GM23338 (cell line): Measurements from ENCODE around the gene TFAM. TPM values are rescaled to one million over a fixed set of nuclear protein-coding genes. Genes with fewer than 3 reads are reported as not detected.

Source experiments
- ATAC-seq: fragments of 200-7000 bp; cut with Tn5 transposase; 3 replicates; pipeline ENCODE4 v1.9.1; 2020
- DNase-seq: peaks from one replicate; pipeline ENCODE4 v3.0.0-alpha.2; 2015; ENCODE audit warnings: low spot score
- H2AFZ ChIP-seq: fragments of 200-600 bp; sonication (generic); 2 replicates; pipeline ENCODE4 v1.8.0; 2016; ENCODE audit warnings: antibody characterized with exemption, mild to moderate bottlenecking, moderate library complexity
- H3F3A ChIP-seq: fragments of 200-600 bp; sonication (generic); replicated peaks from 2 replicates; pipeline ENCODE4 v1.8.0; 2017; ENCODE audit warnings: antibody characterized with exemption, mixed run types, low read depth
- H3K27ac ChIP-seq: fragments of 200-600 bp; sonication (generic); 2 replicates; pipeline ENCODE4 v1.6.1; 2016; ENCODE audit warnings: low read depth
- H3K27me3 ChIP-seq: fragments of 200-600 bp; sonication (generic); 2 replicates; pipeline ENCODE4 v1.8.0; 2016; ENCODE audit warnings: mild to moderate bottlenecking, mixed run types, moderate library complexity; ENCODE audit not compliant: insufficient read depth
- H3K36me3 ChIP-seq: fragments of 200-600 bp; sonication (generic); 2 replicates; pipeline ENCODE4 v1.8.0; 2016; ENCODE audit warnings: mild to moderate bottlenecking; ENCODE audit not compliant: insufficient read depth
- H3K4me1 ChIP-seq: fragments of 200-600 bp; sonication (generic); 2 replicates; pipeline ENCODE4 v1.8.0; 2016; ENCODE audit warnings: mild to moderate bottlenecking, moderate library complexity; ENCODE audit not compliant: insufficient read depth
- H3K4me2 ChIP-seq: fragments of 200-600 bp; sonication (generic); 2 replicates; pipeline ENCODE4 v1.7.1; 2017; ENCODE audit warnings: mixed run types
- H3K4me3 ChIP-seq: fragments of 200-600 bp; sonication (generic); 2 replicates; pipeline ENCODE4 v1.6.1; 2016; ENCODE audit warnings: mixed run types
- H3K79me2 ChIP-seq: fragments of 200-600 bp; sonication (generic); replicated peaks from 2 replicates; pipeline ENCODE4 v1.8.0; 2017; ENCODE audit warnings: mild to moderate bottlenecking; ENCODE audit not compliant: insufficient read depth
- H3K9me2 ChIP-seq: fragments of 200-600 bp; sonication (generic); 2 replicates; pipeline ENCODE4 v1.8.0; 2017; ENCODE audit not compliant: insufficient read depth
- H4K20me1 ChIP-seq: fragments of 200-600 bp; sonication (generic); replicated peaks from 2 replicates; pipeline ENCODE4 v1.8.0; 2017; ENCODE audit warnings: mild to moderate bottlenecking; ENCODE audit not compliant: insufficient read depth
- H3K27ac Mint-ChIP-seq: 2 replicates; pipeline ENCODE4 v1.8.0; 2020; ENCODE audit warnings: inconsistent platforms, mild to moderate bottlenecking, moderate library complexity, mixed read lengths
- H3K27me3 Mint-ChIP-seq: 3 replicates; pipeline ENCODE4 v1.8.0; 2022; ENCODE audit warnings: low read depth, mild to moderate bottlenecking, moderate library complexity, mixed read lengths, inconsistent platforms; ENCODE audit not compliant: insufficient read depth, poor library complexity
- H3K36me3 Mint-ChIP-seq: 3 replicates; pipeline ENCODE4 v1.8.0; 2021; ENCODE audit warnings: low read depth, mild to moderate bottlenecking, inconsistent platforms, moderate library complexity, mixed read lengths
- H3K4me1 Mint-ChIP-seq: 3 replicates; pipeline ENCODE4 v1.8.0; 2020; ENCODE audit warnings: mild to moderate bottlenecking, inconsistent platforms, mixed read lengths
- H3K4me3 Mint-ChIP-seq: 3 replicates; pipeline ENCODE4 v1.8.0; 2021; ENCODE audit warnings: moderate library complexity, mild to moderate bottlenecking, inconsistent platforms, mixed read lengths
- H3K9me3 Mint-ChIP-seq: 3 replicates; pipeline ENCODE4 v1.8.0; 2020; ENCODE audit warnings: moderate library complexity, mild to moderate bottlenecking, inconsistent platforms, mixed read lengths
- CREB1 ChIP-seq: fragments of 250-450 bp; sonication (Bioruptor Pico); IDR thresholded peaks from 2 replicates; pipeline ENCODE4 v1.5.0; 2020; ENCODE audit warnings: low read depth, mild to moderate bottlenecking, moderate library complexity
- EZH2 ChIP-seq: fragments of 200-600 bp; sonication (generic); IDR thresholded peaks from one replicate; pipeline ENCODE4 v1.8.0; 2017; ENCODE audit warnings: antibody characterized with exemption, mild to moderate bottlenecking, low read depth; ENCODE audit not compliant: unreplicated experiment
- EZH2phosphoT487 ChIP-seq: fragments of 200-600 bp; sonication (generic); IDR thresholded peaks from one replicate; pipeline ENCODE4 v1.8.1; 2018; ENCODE audit warnings: antibody characterized with exemption; ENCODE audit not compliant: unreplicated experiment
- JUNB ChIP-seq: IDR thresholded peaks from one replicate; pipeline ENCODE4 v1.6.1; 2016; ENCODE audit warnings: antibody characterized with exemption; ENCODE audit not compliant: unreplicated experiment
- NANOG ChIP-seq: IDR thresholded peaks from 2 replicates; pipeline ENCODE4 v1.6.1; 2016; ENCODE audit warnings: antibody characterized with exemption, borderline replicate concordance
- POLR2AphosphoS5 ChIP-seq: IDR thresholded peaks from 2 replicates; pipeline ENCODE4 v1.6.1; 2016; ENCODE audit warnings: antibody characterized with exemption, low read depth
- STAT1 ChIP-seq: IDR thresholded peaks from one replicate; pipeline ENCODE4 v1.6.1; 2016; ENCODE audit warnings: antibody characterized with exemption; ENCODE audit not compliant: unreplicated experiment
- ZNF114 ChIP-seq: fragments of 250-450 bp; sonication (Bioruptor Pico); IDR thresholded peaks from 2 replicates; pipeline ENCODE4 v1.5.0; 2020; ENCODE audit warnings: mild to moderate bottlenecking, moderate library complexity
- ZNF331 ChIP-seq: fragments of 250-450 bp; sonication (Bioruptor Pico); IDR thresholded peaks from 2 replicates; pipeline ENCODE4 v1.5.0; 2020; ENCODE audit warnings: low read depth, mild to moderate bottlenecking, moderate library complexity
- polyA plus RNA-seq: library from polyadenylated mRNA; unstranded; fragments of >200 nt; fragmentation: Nextera tagmentation; extraction: Ambion mirVana; gene quantifications from 2 replicates; pipeline ENCODE4 v1.2.1, GENCODE V29; 2016
- total RNA-seq: library from RNA; depleted of rRNA; stranded (reverse); fragments of >200 nt; shearing (Covaris generic); gene quantifications from 2 replicates; pipeline ENCODE4 v1.2.3, GENCODE V29; 2014
- TF ChIP-seq, protein P1 (sequence below), 2 experiments: fragments of 200-600 bp in 1 of 2; sonication (generic) in 1 of 2; conservative IDR thresholded peaks; 2 replicates each; pipeline versions ENCODE4 v1.5.1 to v1.6.1; 2016 to 2017; ENCODE audit warnings: antibody characterized with exemption in 2 of 2, low read depth in 2 of 2, mild to moderate bottlenecking in 2 of 2, moderate library complexity in 1 of 2
- TF ChIP-seq, protein P2 (sequence below): fragments of 250-450 bp; sonication (Bioruptor Pico); IDR thresholded peaks from 2 replicates; pipeline ENCODE4 v1.5.0; 2020; ENCODE audit warnings: mild to moderate bottlenecking, moderate library complexity
- TF ChIP-seq, protein P3 (sequence below): IDR thresholded peaks from one replicate; pipeline ENCODE4 v1.6.1; 2018; ENCODE audit warnings: antibody characterized with exemption; ENCODE audit not compliant: unreplicated experiment
- TF ChIP-seq, protein P4 (sequence below): IDR thresholded peaks from 2 replicates; pipeline ENCODE4 v1.6.1; 2016; ENCODE audit warnings: antibody characterized with exemption

The TFAM gene
- total and polyA plus RNA-seq, 2 experiments from 2014 or later = 54.2 to 156 TPM

DNA sequence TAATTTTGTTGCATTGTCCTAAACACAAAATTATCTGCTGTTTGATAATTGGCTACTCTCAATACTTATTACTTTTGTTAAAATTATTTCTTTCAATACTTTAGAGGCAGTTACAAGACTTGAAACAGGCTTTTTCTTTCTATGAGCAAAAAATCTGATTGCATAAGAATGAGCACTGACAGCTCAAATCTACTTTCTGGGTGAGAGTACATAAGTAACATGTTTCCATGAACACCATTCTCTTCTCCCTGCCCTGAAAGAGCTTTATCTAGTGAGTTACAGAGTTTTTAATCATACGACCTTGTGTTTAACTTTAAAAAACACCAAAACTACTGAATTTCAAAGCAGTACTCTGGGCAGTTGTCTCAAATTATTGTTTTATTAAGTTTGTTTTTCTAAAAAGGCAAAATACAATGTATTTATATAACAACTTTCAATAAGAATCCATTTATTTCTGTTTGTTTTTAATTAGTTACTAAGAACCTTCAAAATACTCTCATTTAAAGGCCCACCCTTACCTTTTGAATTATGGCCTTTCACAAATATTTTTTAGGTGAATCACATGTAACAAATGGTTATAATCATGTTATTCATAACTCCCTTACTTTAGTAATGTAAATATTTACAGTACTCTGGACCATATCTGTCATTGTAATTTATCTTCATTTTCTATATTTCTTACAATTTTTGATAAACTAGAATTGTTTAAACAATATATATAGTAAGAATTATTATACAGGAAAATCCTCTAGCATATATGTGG is 23.0 kb upstream of the TFAM start:
- Histone ChIP-seq H3K4me2 (no peak overlapping the region), H3K79me2 (peaks cover 21% of the 10 kb centered on the region), H3K27ac (no peak overlapping the region), H3K27me3 (no peaks in the 10 kb centered on the region), H3F3A (no peaks in the 10 kb centered on the region), H4K20me1 (no peaks in the 10 kb centered on the region; the same call in 1 of the 2 replicates), H3K4me3 (no peak overlapping the region), H3K9me2 (no peaks in the 10 kb centered on the region), H3K36me3 (no peaks in the 10 kb centered on the region), H2AFZ (no peak overlapping the region), H3K4me1 (peaks cover 4% of the 10 kb centered on the region; the same call in 1 of the 2 replicates)
- Mint-ChIP-seq H3K9me3 (no peaks in the 10 kb centered on the region), H3K27me3 (peaks cover 3% of the 10 kb centered on the region), H3K27ac (no peak overlapping the region), H3K4me3 (no peak overlapping the region), H3K4me1 (peaks cover 9% of the 10 kb centered on the region; the same call in 2 of the 3 replicates), H3K36me3 (peaks cover 3% of the 10 kb centered on the region; the same call in 2 of the 3 replicates)
- ATAC-seq (no peak), DNase-seq (no peak)
- TF ChIP-seq EZH2 (no peak), STAT1 (no peak), NANOG (no peak), CREB1 (no peak), POLR2AphosphoS5 (no peak), ZNF331 (CRISPR knock-in tag) (no peak), JUNB (no peak), EZH2phosphoT487 (no peak), ZNF114 (no peak)
- TF ChIP-seq, protein P1, sequence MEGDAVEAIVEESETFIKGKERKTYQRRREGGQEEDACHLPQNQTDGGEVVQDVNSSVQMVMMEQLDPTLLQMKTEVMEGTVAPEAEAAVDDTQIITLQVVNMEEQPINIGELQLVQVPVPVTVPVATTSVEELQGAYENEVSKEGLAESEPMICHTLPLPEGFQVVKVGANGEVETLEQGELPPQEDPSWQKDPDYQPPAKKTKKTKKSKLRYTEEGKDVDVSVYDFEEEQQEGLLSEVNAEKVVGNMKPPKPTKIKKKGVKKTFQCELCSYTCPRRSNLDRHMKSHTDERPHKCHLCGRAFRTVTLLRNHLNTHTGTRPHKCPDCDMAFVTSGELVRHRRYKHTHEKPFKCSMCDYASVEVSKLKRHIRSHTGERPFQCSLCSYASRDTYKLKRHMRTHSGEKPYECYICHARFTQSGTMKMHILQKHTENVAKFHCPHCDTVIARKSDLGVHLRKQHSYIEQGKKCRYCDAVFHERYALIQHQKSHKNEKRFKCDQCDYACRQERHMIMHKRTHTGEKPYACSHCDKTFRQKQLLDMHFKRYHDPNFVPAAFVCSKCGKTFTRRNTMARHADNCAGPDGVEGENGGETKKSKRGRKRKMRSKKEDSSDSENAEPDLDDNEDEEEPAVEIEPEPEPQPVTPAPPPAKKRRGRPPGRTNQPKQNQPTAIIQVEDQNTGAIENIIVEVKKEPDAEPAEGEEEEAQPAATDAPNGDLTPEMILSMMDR (conservative IDR thresholded peaks at IDR 0.05; ENCODE audit: low read depth in 2 of 2) = no peak
- TF ChIP-seq, protein P2, sequence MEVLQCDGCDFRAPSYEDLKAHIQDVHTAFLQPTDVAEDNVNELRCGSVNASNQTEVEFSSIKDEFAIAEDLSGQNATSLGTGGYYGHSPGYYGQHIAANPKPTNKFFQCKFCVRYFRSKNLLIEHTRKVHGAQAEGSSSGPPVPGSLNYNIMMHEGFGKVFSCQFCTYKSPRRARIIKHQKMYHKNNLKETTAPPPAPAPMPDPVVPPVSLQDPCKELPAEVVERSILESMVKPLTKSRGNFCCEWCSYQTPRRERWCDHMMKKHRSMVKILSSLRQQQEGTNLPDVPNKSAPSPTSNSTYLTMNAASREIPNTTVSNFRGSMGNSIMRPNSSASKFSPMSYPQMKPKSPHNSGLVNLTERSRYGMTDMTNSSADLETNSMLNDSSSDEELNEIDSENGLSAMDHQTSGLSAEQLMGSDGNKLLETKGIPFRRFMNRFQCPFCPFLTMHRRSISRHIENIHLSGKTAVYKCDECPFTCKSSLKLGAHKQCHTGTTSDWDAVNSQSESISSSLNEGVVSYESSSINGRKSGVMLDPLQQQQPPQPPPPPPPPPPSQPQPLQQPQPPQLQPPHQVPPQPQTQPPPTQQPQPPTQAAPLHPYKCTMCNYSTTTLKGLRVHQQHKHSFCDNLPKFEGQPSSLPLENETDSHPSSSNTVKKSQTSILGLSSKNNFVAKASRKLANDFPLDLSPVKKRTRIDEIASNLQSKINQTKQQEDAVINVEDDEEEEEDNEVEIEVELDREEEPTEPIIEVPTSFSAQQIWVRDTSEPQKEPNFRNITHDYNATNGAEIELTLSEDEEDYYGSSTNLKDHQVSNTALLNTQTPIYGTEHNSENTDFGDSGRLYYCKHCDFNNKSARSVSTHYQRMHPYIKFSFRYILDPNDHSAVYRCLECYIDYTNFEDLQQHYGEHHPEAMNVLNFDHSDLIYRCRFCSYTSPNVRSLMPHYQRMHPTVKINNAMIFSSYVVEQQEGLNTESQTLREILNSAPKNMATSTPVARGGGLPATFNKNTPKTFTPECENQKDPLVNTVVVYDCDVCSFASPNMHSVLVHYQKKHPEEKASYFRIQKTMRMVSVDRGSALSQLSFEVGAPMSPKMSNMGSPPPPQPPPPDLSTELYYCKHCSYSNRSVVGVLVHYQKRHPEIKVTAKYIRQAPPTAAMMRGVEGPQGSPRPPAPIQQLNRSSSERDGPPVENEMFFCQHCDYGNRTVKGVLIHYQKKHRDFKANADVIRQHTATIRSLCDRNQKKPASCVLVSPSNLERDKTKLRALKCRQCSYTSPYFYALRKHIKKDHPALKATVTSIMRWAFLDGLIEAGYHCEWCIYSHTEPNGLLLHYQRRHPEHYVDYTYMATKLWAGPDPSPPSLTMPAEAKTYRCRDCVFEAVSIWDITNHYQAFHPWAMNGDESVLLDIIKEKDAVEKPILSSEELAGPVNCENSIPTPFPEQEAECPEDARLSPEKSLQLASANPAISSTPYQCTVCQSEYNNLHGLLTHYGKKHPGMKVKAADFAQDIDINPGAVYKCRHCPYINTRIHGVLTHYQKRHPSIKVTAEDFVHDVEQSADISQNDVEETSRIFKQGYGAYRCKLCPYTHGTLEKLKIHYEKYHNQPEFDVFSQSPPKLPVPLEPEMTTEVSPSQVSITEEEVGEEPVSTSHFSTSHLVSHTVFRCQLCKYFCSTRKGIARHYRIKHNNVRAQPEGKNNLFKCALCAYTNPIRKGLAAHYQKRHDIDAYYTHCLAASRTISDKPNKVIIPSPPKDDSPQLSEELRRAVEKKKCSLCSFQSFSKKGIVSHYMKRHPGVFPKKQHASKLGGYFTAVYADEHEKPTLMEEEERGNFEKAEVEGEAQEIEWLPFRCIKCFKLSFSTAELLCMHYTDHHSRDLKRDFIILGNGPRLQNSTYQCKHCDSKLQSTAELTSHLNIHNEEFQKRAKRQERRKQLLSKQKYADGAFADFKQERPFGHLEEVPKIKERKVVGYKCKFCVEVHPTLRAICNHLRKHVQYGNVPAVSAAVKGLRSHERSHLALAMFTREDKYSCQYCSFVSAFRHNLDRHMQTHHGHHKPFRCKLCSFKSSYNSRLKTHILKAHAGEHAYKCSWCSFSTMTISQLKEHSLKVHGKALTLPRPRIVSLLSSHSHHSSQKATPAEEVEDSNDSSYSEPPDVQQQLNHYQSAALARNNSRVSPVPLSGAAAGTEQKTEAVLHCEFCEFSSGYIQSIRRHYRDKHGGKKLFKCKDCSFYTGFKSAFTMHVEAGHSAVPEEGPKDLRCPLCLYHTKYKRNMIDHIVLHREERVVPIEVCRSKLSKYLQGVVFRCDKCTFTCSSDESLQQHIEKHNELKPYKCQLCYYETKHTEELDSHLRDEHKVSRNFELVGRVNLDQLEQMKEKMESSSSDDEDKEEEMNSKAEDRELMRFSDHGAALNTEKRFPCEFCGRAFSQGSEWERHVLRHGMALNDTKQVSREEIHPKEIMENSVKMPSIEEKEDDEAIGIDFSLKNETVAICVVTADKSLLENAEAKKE (CRISPR knock-in tag) = no peak
- TF ChIP-seq, protein P3, sequence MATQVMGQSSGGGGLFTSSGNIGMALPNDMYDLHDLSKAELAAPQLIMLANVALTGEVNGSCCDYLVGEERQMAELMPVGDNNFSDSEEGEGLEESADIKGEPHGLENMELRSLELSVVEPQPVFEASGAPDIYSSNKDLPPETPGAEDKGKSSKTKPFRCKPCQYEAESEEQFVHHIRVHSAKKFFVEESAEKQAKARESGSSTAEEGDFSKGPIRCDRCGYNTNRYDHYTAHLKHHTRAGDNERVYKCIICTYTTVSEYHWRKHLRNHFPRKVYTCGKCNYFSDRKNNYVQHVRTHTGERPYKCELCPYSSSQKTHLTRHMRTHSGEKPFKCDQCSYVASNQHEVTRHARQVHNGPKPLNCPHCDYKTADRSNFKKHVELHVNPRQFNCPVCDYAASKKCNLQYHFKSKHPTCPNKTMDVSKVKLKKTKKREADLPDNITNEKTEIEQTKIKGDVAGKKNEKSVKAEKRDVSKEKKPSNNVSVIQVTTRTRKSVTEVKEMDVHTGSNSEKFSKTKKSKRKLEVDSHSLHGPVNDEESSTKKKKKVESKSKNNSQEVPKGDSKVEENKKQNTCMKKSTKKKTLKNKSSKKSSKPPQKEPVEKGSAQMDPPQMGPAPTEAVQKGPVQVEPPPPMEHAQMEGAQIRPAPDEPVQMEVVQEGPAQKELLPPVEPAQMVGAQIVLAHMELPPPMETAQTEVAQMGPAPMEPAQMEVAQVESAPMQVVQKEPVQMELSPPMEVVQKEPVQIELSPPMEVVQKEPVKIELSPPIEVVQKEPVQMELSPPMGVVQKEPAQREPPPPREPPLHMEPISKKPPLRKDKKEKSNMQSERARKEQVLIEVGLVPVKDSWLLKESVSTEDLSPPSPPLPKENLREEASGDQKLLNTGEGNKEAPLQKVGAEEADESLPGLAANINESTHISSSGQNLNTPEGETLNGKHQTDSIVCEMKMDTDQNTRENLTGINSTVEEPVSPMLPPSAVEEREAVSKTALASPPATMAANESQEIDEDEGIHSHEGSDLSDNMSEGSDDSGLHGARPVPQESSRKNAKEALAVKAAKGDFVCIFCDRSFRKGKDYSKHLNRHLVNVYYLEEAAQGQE = no peak
- TF ChIP-seq, protein P4, sequence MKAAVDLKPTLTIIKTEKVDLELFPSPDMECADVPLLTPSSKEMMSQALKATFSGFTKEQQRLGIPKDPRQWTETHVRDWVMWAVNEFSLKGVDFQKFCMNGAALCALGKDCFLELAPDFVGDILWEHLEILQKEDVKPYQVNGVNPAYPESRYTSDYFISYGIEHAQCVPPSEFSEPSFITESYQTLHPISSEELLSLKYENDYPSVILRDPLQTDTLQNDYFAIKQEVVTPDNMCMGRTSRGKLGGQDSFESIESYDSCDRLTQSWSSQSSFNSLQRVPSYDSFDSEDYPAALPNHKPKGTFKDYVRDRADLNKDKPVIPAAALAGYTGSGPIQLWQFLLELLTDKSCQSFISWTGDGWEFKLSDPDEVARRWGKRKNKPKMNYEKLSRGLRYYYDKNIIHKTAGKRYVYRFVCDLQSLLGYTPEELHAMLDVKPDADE = no peak
